ENCODE results near the gene DOK1. TPM values are rescaled to one million over a fixed set of nuclear protein-coding genes. Genes with fewer than 3 reads are reported as not detected.
A peak's percentile ranks its signal among the peaks of the same experiment; 100 is the strongest.

Gene DOK1
- polyA plus RNA-seq, 3 donors: 48.0 to 53.6 (median 49.3) TPM

DNA sequence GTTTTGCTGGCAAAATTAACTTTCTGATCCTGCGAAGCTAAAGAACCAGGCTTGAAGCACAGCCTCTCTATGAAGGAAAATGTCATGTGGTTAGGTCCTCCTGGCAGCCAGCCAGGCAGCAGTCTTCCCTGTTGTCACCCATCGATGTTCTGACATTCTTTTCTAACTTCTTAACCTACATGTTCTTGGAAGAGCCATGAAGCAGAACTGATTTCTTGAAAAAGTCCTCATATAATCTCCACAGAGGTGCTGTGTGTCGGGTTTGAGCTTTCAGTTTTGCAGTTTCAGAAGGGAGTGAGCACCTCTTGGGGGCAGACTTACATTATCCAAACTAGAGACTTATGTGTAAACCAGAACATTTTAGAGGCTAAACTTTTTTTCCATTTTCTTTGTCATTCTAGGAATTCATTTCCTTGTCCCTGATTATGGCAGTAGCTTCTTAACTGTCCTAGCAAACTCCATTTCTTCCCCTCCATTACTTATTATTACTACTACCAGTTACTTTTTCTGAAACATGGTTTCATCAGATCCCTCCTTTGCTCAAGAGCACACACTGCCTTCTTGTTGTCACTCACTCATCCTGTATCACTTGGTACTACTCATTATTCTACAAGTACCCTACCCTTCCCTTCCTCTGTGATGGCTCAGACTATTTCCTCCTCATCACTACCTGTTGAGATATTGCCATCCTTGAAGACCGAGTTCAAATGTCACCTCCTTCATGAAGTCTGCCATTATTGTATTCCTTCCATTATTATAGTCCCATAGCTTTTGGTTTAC lies 31.1 kb downstream of the DOK1 start:
- H3K9ac ChIP-seq (ENCODE audit: insufficient read depth, low read length, poor library complexity, severe bottlenecking): no peak overlapping the region

DNA sequence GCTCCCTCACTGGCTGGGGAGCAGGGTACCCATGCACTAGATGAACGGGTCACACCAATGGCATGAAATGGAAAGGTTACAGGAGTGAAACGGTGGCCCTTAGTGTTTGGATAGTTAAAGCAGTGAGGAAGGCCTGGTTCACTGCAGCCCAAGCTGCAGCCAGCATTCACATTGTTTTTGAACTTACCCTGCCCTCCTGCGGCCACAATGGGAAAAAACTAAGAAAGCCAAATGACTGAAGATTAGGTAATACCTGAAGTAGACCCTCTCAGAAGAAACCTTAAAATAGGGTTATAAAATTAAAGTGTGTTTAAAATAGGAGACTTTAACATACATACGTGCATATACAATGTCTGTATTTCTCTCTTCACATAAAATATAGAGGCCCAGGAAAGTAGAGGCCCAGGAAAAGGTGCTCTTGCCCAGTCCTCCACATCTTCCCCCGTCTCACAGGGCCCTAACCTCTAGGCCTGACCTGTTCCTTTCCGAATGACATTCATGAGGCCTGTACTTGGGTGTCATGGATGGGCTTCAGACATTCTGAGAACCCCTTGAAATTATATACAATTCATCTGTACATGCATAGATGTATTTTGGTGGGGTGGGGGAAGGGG lies 33.3 kb downstream of the DOK1 start:
- Histone ChIP-seq H2AFZ (ENCODE audit: insufficient read depth, low read depth, low read length, poor library complexity, severe bottlenecking) (no peak overlapping the region), H4K20me1 (ENCODE audit: insufficient read depth, low read length) (no peaks in the 10 kb centered on the region), H3K9me3 (replicated peaks in 1 of 2; ENCODE audit: control insufficient read depth in 1 of 2, insufficient read depth in 1 of 2, low read length in 2 of 2) (no peaks in the 10 kb centered on the region), H3K9ac (ENCODE audit: insufficient read depth, low read length, poor library complexity, severe bottlenecking) (no peak overlapping the region), H3K27ac (ENCODE audit: low read depth in 1 of 2, low read length in 2 of 2) (no peak overlapping the region), H3K4me1 (ENCODE audit: control insufficient read depth in 1 of 2, insufficient read depth in 2 of 2, low read length in 2 of 2) (peaks cover 31 to 37% of the 10 kb centered on the region in 2 donors), H3K36me3 (replicated peaks in 1 of 2; ENCODE audit: control insufficient read depth in 1 of 2, insufficient read depth in 2 of 2, low read length in 2 of 2) (no peaks in the 10 kb centered on the region), H3K4me3 (replicated peaks in 1 of 3; ENCODE audit: low read depth in 2 of 3, low read length in 3 of 3) (no peak overlapping the region), H3K27me3 (ENCODE audit: control insufficient read depth in 2 of 2, insufficient read depth in 2 of 2, low read length in 2 of 2) (no peaks in the 10 kb centered on the region), H3K79me2 (ENCODE audit: insufficient read depth, low read length) (no peaks in the 10 kb centered on the region), H3K4me2 (replicated peaks; ENCODE audit: extremely low read depth, low read length, poor library complexity, severe bottlenecking) (no peak overlapping the region)
- Mint-ChIP-seq H3K27me3 (ENCODE audit: low read depth in 3 of 3) (peaks cover 0 to under 1% (median 0%) of the 10 kb centered on the region in 3 donors), H3K27ac (peak overlapping the region in 2 of 7 donors; percentile 46 to 69), H3K9me3 (no peaks in the 10 kb centered on the region), H3K4me3 (no peak overlapping the region), H3K36me3 (no peaks in the 10 kb centered on the region), H3K4me1 (peaks cover 39% of the 10 kb centered on the region)
- DNase-seq: peak; percentile 65 to 69 (median 69)
- intact Hi-C loops (cut with micrococcal nuclease): loop anchor here (2.0 to 10.0 kb wide), 3 partner anchors 35 to 105 kb away; partner anchors contain the start of genes DOK1 (in 2 of the 2), LOXL3 (in 2 of the 2), CCDC142 (in 1 of the 2) and TTC31 (in 1 of the 2)
- 0% methylated on average over 1 of the region's 6 CpGs for WGBS (ENCODE audit: insufficient coverage)
- TF ChIP-seq, protein P1, sequence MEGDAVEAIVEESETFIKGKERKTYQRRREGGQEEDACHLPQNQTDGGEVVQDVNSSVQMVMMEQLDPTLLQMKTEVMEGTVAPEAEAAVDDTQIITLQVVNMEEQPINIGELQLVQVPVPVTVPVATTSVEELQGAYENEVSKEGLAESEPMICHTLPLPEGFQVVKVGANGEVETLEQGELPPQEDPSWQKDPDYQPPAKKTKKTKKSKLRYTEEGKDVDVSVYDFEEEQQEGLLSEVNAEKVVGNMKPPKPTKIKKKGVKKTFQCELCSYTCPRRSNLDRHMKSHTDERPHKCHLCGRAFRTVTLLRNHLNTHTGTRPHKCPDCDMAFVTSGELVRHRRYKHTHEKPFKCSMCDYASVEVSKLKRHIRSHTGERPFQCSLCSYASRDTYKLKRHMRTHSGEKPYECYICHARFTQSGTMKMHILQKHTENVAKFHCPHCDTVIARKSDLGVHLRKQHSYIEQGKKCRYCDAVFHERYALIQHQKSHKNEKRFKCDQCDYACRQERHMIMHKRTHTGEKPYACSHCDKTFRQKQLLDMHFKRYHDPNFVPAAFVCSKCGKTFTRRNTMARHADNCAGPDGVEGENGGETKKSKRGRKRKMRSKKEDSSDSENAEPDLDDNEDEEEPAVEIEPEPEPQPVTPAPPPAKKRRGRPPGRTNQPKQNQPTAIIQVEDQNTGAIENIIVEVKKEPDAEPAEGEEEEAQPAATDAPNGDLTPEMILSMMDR (IDR thresholded peaks at IDR 0.05): peak; percentile 83

More for the DNA sequence above, 31.1 kb downstream of the DOK1 start:
- Mint-ChIP-seq H3K36me3 (no peaks in the 10 kb centered on the region), H3K27me3 (ENCODE audit: low read depth in 3 of 3) (peaks cover 0 to 1% (median 0%) of the 10 kb centered on the region in 3 donors), H3K4me1 (peaks cover 39% of the 10 kb centered on the region), H3K27ac (peak overlapping the region in 5 of 7 donors; percentile 14 to 79 (median 48)), H3K4me3 (peak overlapping the region; percentile 67 to 82), H3K9me3 (no peaks in the 10 kb centered on the region)
- no CpG with 5 or more reads among the region's 4 CpGs for WGBS (ENCODE audit: insufficient coverage)
- peak overlapping the region in 1 of 2 donors; percentile 57 for H3K27ac ChIP-seq (ENCODE audit: low read depth in 1 of 2, low read length in 2 of 2)
- no peak for DNase-seq
- H3K27me3 ChIP-seq (ENCODE audit: control insufficient read depth in 2 of 2, insufficient read depth in 2 of 2, low read length in 2 of 2): no peaks in the 10 kb centered on the region
- H3K79me2 ChIP-seq (ENCODE audit: insufficient read depth, low read length): no peaks in the 10 kb centered on the region
- H4K20me1 ChIP-seq (ENCODE audit: insufficient read depth, low read length): no peaks in the 10 kb centered on the region
- H2AFZ ChIP-seq (ENCODE audit: insufficient read depth, low read depth, low read length, poor library complexity, severe bottlenecking): peak overlapping the region; percentile 76
- H3K9me3 ChIP-seq (replicated peaks in 1 of 2; ENCODE audit: control insufficient read depth in 1 of 2, insufficient read depth in 1 of 2, low read length in 2 of 2): no peaks in the 10 kb centered on the region
- peaks cover 31 to 37% of the 10 kb centered on the region in 2 donors for H3K4me1 ChIP-seq (ENCODE audit: control insufficient read depth in 1 of 2, insufficient read depth in 2 of 2, low read length in 2 of 2)
- intact Hi-C loops (cut with micrococcal nuclease): loop anchor here (2.0 to 10.0 kb wide), 3 partner anchors 33 to 103 kb away; partner anchors contain the start of genes CCDC142 (in 2 of the 2), DOK1 (in 2 of the 2), LOXL3 (in 2 of the 2) and TTC31 (in 2 of the 2)
- H3K4me3 ChIP-seq (replicated peaks in 1 of 3; ENCODE audit: low read depth in 2 of 3, low read length in 3 of 3): peak overlapping the region in 1 of 3 experiments; percentile 47
- H3K36me3 ChIP-seq (replicated peaks in 1 of 2; ENCODE audit: control insufficient read depth in 1 of 2, insufficient read depth in 2 of 2, low read length in 2 of 2): no peaks in the 10 kb centered on the region
- TF ChIP-seq, protein P1 (IDR thresholded peaks at IDR 0.05): no peak
- H3K4me2 ChIP-seq (replicated peaks; ENCODE audit: extremely low read depth, low read length, poor library complexity, severe bottlenecking): peak overlapping the region; percentile 64

Data from CD14-positive monocyte (primary cell).